Sigmoid colon (tissue), 4 donors: ENCODE results near the gene HPS3.

ENCODE experiments used
- CTCF ChIP-seq, 4 experiments: fragments of 450-650 bp in 3 of 4; fragments of 200-600 bp in 1 of 4; IDR thresholded peaks; one replicate each; pipeline ENCODE4 v1.5.1; 2016 to 2019; ENCODE audit warnings: antibody characterized with exemption in 4 of 4, mild to moderate bottlenecking in 3 of 4, moderate library complexity in 2 of 4
- EP300 ChIP-seq, 4 donors: sonication (generic); formaldehyde crosslinking; IDR thresholded peaks; one replicate each; pipeline ENCODE4 v1.6.1; 2017; ENCODE audit warnings: antibody characterized with exemption in 4 of 4
- POLR2A ChIP-seq, 2 donors: fragments of 450-650 bp; IDR thresholded peaks; one replicate each; pipeline ENCODE4 v1.6.1; 2016; ENCODE audit warnings: antibody characterized with exemption in 2 of 2, mild to moderate bottlenecking in 2 of 2, moderate library complexity in 2 of 2

GRCh38 chr3:149145974-149146373, 16.5 kb downstream of the HPS3 start:
- no peak for TF ChIP-seq EP300 (IDR thresholded peaks at IDR 0.05)
- TF ChIP-seq CTCF (IDR thresholded peaks at IDR 0.05): no peak
- TF ChIP-seq POLR2A (IDR thresholded peaks at IDR 0.05): no peak
